GM21528 (cell line): Measurements from ENCODE around the gene RTN4.

Experiments
- ATAC-seq: cut with Tn5 transposase; IDR thresholded peaks from one replicate; pipeline ENCODE4 v1.9.1; 2021; ENCODE audit warnings: mild to moderate bottlenecking, moderate library complexity; ENCODE audit not compliant: unreplicated experiment, low FRiP score

RTN4 gene

DNA sequence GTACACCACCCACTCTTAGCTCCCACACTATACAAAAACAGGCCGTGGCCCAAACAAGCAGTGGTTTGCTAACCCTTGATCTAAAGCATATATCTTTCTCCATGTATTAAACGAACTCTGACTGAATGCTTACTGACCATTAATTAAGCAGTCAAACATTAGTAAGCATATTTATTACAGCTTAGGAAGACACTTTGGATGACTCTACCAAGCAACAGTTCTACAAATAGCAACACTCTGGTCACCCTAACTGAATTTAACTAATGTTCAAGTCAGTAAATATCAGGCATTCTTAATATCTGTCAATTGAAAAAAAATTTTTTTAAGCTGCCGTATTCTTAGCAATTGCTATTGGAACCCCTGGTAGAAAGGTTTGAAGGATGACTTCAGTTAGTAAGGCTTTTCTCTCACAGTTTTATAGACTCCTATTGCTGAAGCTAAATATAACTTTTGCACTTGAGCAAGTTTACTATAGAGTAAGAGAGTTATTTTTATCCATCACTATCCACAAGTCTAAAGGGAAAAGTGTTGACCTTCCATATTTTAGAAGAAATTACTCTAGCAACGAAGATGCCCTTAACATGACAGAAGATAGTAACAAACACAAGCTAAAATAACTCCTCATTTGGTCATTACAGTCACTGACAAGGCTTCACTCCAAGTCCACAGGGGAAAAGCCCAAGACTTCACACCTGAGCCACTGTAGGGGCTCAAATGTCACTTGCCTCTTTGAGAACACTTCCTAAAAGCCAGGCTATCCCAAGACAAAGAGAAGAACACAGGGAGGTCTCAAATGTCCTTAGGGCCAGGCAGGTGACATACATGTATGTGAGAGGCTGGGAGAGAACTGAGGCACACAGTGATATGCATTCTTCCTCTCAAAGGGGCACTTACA is 74.4 kb downstream of the RTN4 start:
- no peak for ATAC-seq

DNA sequence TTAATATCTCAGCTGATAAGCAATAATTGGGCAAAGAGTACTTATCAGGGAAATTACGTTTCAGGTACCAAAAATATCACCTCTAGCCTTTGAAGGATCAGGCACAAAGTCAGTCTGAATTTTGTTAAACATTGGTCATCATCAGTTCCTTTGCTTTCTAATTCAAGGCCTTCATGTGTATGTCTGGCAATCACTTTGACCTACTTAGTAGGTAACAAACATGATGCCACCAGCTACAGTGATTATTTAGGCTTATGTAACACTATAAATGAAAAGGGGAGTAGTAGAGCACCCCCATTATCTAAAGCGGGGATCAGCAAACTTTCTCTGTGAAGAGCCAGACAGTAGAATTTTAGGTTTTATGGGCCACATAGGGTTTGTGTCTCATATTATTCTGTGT is 75.1 kb downstream of the RTN4 start:
- ATAC-seq: no peak

DNA sequence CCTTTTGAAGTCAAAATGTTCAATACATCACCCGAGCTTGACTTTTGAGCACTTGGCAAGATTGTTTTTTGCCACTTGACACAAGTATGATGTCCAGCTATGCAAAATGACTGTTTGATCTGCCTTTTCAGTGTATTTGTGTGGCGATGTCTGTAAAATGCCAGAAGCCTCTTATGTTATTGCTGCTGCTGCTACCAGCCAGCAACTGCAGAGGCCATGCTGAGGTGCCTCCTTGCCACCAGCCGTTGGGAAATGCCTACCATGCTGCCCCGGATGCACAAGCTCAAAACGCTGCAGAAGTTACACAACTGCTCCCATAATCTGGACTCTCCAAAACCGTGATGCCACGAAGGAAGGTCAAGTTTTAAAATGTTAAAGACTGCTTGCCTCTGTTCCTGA is 80.3 kb downstream of the RTN4 start:
- no peak for ATAC-seq

DNA sequence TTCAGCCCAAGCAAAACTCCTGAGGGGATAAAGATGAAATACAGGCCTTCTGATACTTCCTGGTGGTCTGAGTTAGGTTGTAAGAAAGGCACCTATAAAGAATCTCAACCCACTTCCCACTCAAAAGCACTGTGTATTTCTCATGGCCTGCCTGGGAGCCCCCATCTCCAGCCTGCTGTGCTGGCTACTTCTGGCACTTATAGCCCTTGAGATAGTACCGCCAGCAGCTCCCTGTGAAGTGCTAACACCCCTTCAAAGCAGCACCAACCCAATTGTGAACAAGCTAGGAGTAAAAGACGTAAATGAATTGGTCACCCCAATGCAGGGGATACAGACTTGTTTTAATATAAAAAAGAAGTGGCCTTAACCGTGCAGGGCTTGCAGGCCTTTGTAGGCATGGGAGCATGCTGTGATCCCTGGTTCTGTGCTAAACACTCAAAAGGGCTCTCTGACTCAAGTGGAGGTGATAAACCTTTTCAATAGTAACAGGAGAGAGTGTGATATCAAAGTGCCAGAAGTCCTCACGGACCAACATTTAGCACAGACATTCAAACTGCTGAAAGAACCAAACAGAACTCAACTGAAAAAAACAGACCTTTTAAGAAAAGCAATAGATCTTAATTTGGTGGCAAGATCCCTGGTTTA is 80.8 kb downstream of the RTN4 start:
- ATAC-seq: no peak

DNA sequence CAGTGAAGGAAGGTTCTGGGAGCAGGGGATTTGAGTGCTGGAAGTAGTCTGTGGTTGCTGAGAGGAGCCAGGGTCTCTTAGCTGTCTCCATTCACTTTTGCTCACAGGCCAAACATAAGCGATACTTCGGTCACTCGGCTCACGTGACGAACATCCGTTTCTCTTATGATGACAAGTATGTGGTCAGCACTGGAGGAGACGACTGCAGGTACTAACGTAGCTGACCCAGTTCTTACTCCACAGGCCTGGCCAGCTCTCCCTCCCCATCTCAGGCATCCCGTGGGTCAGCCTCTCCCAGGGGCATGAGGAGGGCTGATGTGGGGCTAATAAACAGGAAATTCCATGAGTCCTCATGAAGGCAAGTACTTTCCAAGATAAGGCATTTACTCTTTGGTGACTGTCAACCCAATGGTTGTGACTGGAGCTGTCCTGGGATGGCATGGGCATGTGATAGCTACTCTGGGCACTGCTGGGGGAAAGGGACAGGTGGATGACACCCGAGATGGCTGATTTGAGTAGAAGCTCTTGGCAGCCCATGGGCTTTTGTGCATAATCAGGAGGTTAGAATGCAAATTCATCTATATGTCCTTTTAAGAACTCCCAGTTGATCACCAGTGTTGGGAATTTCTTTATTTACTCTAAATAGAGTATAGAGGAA is 81.6 kb downstream of the RTN4 start:
- ATAC-seq: no peak

DNA sequence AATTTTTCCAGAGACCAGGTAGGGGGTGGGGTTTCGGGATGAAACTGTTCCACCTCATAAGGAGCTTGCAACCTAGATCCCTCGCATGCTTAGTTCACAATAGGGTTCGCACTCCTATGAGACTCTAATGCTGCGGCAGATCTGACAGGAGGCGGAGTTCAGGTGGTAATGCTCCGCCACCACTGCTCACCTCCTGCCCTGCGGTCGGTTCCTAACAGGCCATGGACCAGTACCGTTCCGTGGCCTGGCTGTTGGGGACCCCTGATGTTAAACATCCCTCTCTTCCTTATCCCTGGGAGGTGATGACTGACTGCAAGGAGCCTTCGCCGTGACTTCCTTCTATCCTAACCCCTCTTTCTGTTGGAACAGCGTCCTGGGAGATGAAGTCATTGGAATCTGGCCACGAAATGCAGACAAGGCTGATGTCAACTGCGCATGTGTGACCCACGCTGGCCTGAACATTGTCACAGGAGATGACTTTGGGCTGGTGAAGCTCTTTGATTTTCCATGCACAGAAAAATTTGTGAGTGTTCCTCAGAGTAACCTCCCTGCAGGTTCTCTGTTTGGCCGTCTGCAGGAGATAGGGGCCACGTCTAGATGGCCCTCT is 82.4 kb downstream of the RTN4 start:
- ATAC-seq: no peak

DNA sequence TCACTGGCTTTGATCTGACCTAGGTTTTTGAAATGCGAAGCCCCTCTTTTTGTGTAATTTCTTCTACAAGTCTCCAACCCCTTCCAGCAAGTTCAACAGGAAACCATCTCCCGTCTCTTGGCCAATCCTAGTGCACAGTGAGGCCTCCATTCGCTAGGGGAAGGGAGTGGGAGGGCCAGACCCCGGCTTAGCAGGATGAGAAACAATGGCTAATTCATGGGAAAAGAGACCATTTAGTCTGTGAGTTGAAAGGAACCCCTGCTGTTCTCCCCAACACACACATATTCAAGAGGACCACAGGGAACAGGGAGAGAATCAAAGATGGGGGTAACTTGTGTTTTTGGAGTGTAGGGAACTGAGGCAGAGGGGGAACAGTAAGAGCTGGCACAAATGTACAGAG is 83.0 kb downstream of the RTN4 start:
- no peak for ATAC-seq

DNA sequence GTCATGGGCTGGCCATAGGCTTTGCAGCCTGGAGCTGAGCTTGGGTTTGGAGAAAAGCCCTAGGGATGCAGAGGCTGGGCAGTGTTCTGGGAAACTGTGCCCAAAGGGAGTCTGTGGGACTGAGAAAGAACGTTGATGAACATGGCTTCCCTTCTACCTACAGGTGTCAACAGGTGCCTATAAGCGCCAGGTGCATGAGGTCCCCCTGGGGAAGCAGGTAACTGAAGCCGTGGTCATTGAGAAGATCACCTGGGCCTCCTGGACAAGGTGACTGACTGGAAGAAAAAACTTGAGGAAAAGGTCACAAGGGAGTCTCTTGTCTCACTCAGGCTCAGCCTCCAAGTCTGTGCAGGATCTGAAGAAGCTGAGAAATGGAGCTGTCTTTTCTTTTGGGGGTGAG is 83.4 kb downstream of the RTN4 start:
- ATAC-seq: no peak

DNA sequence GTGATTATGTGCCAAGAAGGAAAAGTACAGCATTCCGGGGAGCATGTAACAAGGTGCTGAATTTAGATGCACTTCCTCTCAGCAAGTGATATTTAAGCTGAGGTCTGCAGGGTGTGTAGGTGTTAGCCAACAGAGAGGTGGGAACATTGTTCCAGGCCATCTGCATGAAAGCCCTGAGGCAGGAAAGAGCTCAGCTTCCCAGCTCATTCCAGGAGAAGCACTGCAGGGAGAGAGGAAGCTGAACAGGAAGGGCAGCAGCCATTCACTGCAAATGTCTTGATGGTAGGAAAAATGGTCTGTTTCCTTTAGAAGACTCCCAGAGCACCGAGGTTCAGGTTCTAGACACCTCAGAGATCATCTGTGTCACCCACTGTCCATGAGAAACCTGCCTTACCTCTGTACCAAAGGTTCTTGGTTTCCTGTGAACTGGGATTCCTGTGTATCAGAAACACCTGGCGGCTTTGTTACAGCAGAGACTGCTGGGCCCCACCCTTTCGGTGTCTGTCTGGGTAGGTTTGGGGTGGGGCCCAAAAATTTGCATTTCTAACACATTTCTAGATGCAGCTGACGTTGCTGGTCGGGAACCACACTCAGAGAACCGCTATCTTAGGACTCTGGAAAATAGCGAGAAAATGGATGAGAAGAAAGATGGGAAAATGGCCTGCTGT is 84.0 kb downstream of the RTN4 start:
- ATAC-seq: no peak

DNA sequence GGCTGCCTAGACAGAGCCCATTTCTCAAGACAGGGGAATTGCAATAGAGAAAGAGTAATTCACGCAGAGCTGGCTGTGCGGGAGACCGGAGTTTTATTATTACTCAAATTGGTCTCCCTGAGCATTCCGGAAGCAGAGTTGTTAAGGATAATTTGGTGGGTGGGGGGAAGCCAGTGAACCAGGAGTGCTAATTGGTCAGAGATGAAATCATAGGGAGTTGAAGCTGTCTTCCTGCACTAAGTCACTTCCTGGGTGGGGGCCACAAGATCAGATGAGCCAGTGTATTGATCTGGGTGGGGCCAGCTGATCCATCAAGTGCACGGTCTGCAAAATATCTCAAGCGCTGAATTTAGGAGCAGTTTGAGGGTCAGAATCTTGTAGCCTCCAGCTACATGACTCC is 84.8 kb downstream of the RTN4 start:
- no peak for ATAC-seq

DNA sequence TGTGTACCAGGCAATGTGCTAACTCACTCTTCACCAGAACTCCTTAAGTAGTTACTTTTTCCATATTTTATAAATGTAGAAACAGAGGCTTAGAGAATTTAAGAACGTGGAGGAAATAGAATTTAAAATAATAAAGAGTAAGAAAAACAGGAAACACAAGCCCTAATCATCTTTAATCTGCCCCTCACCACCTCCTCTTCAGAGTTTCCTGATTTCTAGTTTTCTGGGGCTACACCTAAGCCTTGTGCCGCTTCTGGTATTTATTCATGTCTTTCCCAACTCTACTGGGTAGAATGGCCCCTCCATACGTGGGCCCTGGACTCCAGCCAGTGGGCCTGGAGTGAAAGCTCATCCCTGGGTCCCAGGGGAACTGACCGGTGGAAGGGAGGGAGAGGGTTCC is 85.4 kb downstream of the RTN4 start:
- no peak for ATAC-seq

DNA sequence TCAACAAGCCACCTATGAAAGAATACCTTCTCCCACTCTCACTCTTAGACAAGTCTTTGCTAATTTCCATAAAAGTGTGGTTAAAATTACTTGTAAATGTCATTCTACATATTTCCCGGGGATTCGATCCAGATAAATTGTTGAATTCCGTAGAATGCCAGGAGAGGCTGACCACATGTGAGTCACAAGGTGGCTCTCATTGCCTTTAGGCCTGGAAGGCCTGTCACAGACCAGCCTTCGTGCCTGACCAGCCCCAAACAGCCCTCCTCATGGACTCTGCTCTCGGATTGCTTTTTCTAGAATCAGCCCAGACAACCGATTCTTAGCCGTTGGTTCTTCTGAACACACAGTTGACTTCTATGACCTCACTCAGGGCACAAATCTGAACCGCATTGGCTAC is 86.0 kb downstream of the RTN4 start:
- no peak for ATAC-seq

DNA sequence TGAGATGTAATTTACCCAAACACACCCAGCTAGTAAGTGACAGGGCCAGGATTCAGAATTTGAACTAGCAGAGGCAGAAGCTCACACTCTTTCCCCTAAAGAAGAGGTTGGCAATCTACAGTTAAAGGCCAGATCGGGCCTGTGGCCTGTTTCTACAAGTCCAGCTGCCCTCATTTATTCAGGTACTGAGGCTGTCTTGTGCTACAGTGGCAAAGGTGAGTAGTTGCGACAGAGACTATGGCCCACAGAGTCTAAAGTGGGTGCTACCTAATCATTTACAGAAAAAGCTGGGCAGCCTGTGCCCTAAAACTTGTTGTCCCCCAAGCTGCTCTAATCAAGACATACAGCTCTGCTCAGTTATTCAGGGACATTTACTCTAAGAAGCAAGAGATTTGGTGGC is 86.8 kb downstream of the RTN4 start:
- no peak for ATAC-seq

DNA sequence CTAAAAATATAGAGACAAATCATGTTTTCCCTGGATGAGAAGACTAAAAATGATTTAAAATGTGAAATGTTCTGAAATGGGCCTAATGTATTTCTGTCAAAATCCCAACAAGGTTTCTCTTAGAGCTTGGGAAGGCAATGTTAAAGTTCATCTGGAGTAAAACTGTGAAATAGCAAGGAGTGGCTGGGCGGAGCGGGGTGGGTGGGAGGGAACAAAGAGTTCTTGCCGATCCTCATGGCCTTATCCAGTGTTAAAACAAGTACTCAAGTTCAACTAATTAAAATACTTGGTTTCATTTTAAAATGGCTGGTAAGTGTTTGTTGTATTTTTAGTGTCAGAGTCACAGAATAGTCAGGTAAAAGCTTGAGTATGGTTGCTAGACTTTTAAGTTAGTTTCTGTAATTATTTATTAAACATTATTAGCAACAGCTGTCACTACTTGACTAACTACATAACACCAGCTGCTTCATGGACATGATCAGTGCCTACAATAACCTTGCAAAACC is 87.3 kb downstream of the RTN4 start:
- no peak for ATAC-seq

DNA sequence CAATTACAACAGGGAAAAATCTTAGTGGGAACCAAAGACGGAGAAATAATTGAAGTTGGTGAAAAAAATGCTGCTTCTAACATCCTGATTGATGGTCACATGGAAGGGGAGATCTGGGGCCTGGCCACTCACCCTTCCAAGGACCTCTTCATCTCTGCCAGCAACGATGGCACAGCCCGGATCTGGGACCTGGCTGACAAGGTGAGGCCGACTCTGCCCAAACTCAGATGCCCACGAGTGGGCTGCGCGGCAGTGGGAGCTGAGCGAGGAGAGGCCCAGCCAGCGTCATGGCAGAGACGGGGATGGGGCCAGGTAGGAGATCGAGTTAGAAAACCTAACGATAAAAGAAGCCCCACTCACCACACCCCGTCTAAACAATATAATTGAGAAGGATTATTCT is 87.7 kb downstream of the RTN4 start:
- no peak for ATAC-seq

DNA sequence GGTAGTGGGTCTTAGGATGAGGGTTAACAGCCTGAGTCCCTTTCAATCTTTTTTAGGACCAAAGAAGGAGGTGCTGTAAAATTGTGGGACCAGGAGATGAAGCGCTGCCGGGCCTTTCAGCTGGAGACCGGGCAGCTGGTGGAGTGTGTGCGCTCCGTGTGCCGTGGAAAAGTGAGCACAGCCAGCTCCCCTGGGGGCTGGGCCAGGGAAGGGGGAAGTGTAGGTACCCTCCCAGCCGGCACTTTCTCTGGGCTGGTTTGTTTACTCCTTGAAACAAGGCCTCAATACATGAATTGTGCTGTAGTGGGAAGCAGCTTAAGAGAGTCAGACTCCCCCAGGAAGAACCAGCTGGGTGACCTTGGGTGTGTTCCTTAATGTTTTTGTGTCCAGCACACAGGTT is 90.1 kb downstream of the RTN4 start:
- no peak for ATAC-seq

DNA sequence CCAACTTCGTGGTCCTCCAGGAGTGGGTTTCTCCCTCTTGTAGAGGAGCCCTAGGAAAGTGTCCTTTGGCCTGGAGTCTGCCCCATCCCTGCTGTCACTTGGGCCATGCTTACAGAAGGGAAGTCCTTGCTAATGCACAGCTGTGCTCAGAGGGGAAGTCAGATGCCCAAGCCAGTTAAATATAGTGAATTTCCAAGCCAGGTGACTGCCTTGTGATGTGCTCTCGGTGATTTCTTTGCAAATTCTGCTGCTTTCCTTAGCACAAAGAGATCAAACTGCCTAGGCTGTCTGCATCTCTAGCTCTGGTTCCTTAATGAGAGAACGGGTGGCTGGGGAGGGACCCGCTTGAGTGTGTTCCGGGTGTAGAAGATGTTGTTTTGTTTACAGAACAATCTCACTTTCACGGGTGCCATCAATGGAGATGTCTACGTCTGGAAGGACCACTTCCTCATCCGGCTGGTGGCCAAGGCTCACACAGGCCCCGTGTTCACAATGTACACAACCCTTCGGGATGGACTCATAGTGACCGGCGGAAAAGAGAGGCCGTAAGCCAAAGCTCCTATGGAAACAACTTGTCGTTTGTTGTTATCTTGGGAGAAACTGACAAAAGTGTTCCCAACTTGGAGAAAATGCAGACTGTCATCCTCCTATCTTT is 91.4 kb downstream of the RTN4 start:
- ATAC-seq: no peak

DNA sequence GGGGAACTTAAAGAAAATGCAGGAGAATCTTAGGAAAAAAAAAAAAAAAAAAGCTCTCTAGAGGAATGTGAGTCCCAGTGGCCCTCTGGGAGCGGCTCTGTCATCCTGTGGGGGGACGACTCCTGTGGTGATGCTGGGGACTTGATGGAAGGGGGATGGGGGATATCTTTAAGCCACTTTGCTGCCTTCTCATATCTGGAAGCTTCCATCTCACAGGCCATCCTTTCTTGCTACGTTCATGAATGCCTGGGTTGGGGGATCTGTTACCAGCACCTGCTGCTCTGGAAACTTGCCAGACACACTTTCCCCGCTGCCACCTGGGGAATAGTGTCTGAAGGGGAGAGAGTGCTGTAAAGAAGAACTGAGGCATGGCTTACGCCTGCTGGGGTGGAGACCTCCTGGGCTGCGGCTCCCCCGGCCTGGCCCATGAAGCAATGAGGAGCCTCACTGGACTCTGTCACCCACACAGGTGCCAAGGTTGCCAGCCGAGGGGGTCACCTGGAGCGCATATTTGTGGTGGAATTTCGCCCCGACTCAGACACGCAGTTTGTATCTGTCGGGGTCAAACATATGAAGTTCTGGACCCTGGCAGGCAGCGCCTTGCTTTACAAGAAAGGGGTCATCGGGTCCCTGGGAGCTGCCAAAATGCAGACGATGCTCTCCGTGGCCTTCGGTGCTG is 92.8 kb downstream of the RTN4 start:
- no peak for ATAC-seq

DNA sequence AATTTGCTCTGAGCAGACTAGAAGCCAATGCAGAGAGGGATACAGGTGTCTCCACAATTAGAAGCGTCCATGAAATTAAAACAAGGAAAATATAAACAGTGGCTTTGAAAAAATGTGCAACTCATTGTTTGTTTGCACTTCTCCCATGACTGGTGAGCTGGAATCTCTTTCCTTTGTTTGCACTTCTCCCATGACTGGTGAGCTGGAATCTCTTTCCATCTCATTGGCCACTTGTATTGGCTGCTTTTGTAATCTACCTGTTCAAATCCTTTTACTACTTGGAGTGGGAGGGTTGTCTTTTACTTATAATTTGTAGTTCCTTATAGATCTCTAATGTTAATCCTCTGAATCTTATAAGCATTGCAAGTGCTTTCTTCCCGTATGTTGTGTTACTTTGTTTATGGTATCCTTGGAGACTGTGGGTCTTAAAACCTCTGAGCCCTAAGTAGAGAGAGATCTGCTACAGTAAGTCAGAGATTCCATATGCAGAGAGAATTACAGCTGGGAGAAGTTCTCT is 94.1 kb downstream of the RTN4 start:
- no peak for ATAC-seq
